ENCODE data around the gene CELSR1.

Gene CELSR1

DNA sequence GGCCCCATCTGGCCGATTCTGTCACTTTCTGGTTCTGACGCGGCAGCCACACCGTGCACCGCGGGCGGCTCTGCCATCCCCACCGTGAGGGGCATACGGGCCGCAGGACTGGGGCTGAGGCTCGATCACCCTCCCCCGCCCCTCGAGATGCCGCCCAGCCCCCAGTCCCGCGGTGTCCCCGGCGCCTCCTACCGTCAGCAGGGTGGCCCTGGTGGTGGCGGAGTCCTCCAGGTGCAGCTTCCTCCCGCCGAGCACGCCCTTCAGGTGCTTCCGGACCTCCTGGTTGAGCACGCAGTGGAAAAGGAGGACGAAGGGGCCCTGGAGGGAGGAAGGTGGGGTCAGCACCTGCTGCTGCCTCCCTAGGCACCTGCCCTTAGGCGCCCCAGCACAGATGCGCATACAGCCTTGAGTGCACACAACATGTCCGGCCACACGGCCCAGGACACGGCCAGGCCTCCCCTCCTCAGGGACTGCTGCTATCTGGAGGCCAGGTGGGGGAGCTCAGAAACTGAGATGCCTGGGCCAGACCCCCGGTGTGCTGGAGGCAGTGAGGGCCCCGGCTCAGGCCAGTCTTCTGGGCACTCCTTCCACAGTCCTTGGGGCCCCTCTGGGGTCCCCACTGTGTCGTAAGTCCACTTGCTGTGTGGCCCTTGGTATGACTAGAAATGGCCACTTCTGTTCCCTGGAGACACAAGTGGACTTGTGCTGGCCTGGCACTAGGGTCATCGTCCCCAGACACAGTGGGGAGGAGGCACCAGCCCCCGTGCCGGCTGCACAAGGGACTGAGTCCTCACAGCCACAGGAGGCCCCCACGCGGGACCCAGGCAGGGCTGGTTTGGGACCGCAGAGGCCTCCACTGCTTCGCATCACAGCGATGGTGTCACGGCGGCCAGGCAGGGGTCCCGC lies 170.4 kb downstream of the CELSR1 start:
- DNase-seq (ENCODE audit: low spot score) = no peak
- no peak for FAIRE-seq

GRCh38 chr22:46366327-46366731 lies 171.1 kb downstream of the CELSR1 start:
- FAIRE-seq = no peak
- DNase-seq (ENCODE audit: low spot score) = no peak

DNA sequence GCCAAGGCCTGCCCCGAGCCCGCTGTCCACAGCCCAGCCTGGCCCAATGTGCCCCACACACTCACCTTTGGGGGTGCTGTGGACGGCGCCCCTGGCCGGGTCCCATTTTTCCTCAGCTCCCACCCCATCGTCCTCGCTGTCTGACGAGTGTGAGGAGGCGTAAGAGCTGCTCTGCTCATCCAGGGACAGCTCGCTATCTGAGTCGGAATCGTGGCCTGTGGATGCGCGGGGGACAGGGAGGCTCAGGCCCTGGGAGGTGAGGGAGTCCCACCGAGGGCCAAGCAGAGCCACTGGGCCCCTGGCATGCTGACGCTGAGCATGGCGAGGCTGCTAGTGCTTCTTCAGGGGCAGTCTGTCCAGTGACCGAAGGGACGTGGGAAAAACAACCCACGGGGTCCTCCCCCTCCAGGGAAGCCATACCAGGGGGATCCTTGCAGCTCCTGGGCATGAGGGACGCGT lies 172.2 kb downstream of the CELSR1 start:
- FAIRE-seq (no peak), DNase-seq (ENCODE audit: low spot score) (no peak)

DNA sequence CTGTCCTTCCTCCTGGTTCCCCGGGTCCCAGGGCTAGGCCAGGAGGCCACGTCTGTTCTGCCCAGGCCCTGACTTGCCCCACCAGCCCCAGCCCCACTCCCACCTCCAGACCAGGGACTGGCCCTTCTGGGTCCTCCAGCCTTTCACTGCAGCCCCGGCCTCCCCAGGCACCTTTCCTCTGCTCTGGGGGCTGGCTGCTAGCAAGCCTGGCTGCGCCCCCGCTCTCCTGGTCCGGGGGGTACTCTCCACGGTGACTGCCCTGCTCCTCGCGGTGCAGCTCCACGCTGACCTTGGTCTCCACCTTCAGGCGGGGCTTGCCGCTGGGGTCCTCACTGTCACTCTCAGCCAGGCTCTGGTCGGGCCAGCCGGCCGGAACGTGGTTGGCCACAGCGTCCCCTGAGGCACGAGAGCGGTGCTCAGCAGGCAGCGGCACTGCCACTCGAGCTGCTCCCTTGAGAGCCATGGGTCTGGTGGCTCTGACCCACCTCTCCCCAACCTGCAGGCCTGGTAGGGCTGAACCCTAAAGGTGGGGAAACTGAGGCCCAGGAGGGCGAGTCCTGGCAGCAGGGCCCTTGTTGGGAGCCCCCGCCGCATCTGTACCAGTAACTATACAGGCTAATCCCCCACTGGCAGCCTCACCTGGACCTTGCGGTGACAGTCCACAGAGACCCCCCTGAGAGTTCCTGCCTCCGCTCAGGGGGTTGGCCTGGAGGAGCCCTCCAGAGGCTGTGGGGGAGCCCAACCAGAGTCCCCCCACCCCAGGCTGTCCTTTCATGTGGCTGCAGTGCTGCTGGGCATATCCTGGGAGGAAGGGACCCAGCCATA lies 172.9 kb downstream of the CELSR1 start:
- FAIRE-seq (no peak), DNase-seq (ENCODE audit: low spot score) (no peak)

- FAIRE-seq = no peak
- no peak for DNase-seq (ENCODE audit: low spot score)
These were observed 173.7 kb downstream of the CELSR1 start for GRCh38 chr22:46363611-46364321.

DNA sequence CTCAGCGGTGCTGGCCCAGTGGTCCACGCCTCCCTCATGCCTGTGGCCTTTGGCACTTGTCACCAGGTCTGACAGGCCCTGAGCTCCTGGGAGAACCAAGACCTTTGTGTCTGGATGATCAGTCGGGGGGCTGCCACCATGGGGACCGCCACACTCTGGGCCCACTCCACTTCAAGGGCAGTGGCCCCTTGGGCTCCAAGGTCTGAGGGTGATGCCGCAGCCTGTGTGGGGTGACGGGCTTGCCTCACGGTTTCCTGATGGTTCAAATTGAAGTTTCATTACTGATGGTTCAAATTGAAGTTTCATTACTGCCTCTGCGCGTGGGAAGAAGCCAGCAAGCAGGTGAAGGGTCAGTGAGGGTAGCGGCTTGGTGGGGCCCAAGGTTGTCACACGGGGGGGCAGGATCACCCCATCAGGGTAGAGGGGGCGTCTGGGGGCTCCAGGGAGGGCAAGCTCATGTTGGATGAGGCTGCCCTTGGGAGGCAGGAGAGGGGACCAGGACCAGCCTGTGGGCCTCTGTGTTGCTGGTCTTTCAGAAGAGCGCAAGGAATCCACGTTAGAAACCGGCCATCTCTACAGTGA lies 174.4 kb downstream of the CELSR1 start:
- DNase-seq (ENCODE audit: low spot score) = no peak
- no peak for FAIRE-seq

GRCh38 chr22:46362203-46362933 lies 175.1 kb downstream of the CELSR1 start:
- DNase-seq (ENCODE audit: low spot score) = no peak
- no peak for FAIRE-seq

DNA sequence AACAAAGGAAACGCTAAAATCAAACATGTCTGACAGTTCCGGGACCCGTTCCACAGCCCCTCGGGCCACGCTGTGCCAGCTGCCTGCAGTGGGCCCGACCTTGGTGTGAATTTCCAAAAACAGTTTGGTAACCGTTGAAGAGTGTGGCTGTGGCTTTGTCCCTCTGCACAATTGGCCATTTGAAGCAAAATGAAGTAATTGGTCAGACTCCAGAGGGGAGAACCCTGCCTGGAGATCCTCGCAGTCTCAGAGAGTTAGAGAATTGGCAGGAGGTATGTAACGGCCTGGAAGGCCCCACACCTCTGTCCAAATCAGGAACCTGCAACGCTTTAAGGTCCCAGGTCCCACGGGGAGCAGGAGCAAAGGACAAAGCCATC lies 175.6 kb downstream of the CELSR1 start:
- DNase-seq (ENCODE audit: low spot score) (no peak), FAIRE-seq (no peak)

GRCh38 chr22:46360891-46361290 lies 176.5 kb downstream of the CELSR1 start:
- FAIRE-seq (no peak), DNase-seq (ENCODE audit: low spot score) (no peak)

GRCh38 chr22:46360097-46360496 lies 177.3 kb downstream of the CELSR1 start:
- no peak for FAIRE-seq
- no peak for DNase-seq (ENCODE audit: low spot score)

GRCh38 chr22:46359362-46359761 lies 178.1 kb downstream of the CELSR1 start:
- FAIRE-seq = no peak
- no peak for DNase-seq (ENCODE audit: low spot score)

DNA sequence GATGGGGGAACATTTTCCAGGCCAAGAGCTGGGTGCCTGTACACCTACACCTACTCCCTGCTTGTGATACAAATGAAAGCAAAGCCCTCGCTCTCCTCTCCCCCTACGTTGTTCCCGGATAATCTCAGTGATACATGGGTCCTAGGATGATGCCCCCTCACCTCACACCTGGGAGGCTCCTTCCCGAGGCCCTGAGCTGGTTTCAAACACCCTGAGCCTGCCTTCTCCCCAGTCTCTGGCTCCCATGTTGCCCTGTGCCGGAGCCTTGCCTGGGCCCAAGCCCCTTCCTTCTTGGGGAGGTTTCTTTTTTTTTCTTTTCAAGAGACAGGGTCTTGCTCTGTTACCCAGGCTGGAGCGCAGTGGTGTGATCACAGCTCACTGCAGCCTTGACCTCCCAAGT lies 178.7 kb downstream of the CELSR1 start:
- FAIRE-seq = no peak
- DNase-seq (ENCODE audit: low spot score) = no peak

DNA sequence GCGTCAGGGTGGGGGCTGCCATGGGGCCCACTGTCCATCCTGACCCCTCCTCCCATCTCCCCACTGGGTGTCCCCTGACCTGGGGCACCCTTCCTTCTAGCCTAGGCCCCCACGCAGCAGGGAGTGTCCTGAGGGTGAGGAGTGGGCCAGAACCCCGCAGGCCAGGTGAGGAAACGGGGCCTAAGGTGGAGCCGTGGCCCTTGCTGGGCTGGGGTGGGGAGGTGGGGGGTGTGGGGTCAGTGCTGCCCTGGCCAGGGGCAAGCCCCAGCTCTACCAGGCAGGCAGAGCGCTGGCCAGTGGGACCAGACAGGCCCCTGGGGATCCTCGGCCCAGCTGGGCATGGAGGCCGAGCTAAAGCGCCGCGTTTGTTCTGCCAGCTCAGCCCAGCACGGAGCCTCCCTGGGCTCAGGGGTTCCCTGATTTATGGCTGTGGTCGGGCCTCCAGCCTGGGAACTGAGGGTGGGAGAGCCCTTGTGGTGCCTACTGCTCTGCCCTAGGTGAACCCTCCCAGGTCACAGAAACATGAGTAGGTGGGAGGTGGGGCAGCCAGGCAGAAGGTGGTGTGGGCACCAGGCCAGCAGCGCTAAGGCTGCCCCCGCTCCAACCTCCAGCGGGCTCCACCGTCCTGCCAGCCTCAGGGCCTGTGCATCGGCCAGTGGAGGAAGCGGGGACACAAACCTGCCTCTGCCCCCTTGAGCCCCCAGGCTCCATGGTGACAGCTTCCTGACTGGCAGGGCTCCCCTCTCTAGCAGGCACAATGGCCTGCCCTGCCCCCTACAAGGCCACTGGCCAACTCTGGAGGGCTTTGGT lies 179.5 kb downstream of the CELSR1 start:
- FAIRE-seq (no peak), DNase-seq (ENCODE audit: low spot score) (no peak)

DNA sequence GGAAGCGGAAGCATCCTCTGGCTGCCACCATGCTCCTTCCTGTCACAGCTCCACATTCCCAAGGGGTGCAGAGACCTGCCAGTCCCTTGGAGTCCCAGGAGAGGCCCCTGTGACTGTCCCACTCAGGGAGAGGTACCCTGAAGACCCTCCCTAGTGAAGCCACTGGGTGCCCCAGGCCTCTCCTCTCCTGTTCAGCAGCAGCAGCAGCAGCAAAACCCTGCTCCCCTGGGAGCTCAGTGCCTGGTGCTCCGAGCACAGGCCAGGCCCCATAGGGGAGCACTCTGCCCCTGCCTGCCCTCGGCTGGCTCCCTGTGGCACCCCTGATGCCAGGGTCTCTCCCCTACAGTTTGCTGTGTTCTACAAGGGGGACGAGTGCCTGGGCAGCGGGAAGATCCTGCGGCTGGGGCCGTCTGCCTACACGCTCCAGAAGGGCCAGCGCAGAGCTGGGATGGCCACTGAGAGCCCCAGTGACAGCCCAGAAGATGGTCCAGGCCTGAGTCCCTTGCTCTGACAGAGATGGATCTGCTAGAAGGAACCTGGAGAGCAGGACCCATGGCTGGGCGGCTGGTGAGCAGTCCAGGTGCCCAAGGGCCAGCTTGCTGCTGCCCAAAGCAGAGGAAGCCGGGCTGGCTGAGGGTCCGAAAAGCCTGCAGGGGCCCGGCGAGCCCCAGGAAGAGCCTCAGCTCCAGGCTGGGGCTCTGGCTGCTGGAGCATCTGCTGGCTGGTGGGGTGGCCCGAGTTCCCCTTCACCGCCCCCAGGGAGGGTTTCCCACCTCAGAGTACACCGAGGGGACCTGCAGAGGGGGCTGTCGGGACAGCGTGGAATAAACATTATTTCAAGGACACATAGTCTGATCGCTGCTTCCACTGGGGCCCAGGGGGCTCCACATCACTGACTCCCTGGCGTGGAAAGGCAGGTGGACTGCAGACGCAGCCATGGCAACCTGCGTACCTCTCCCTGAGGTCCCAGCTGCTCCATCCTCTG lies 180.6 kb downstream of the CELSR1 start:
- DNase-seq (ENCODE audit: low spot score) (no peak), FAIRE-seq (no peak)

DNA sequence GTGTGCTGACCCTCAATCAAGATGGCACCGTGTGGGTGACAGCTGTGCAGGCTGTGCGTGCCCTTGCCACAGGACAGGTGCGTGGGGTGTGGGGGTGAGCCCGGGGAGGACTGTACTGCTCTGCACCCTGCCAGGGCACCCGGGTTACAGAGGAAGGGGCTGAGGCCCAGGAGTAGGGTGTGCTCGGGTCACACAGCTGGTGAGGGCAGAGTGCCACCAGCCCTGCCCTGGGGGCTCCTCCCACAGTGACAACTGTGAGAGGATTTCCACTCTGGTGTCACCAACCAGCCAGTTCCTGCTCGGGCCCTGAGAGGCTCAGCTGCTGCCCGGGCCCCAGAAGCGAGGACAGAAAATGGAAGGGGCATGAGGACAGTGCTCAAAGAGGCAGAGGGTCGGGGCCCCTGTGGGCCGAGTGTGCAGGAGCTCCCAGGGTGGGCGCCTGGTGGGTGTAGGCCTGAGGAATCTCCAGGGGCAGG lies 181.4 kb downstream of the CELSR1 start:
- DNase-seq (ENCODE audit: low spot score) (no peak), FAIRE-seq (no peak)

GRCh38 chr22:46355369-46355995 lies 181.9 kb downstream of the CELSR1 start:
- no peak for FAIRE-seq
- DNase-seq (ENCODE audit: low spot score) = peak; percentile 38

GRCh38 chr22:46354993-46355305 lies 182.5 kb downstream of the CELSR1 start:
- FAIRE-seq = no peak
- no peak for DNase-seq (ENCODE audit: low spot score)
